Colon (tissue), 2 donors: ENCODE results near the gene RBMY1J.
"Not testable (repeated sequence)": the region's sequence is repeated elsewhere in the genome, so short reads cannot be mapped to it uniquely, and the experiment has no call there.

Experiments
- FAIRE-seq: peaks from 2 replicates; lab custom pipeline; 2012; peaks lifted over from hg19 to GRCh38; lab: Jason Lieb, UNC
- donor health status: control.
- donor health status: control.

The RBMY1J gene

GRCh38 chrY:22403110-22403509 is at the start of gene RBMY1J:
RBMY1J (plus strand) TSS chrY:22403410; CDS start chrY:22405448, 2,038 bp downstream.
- FAIRE-seq, result not testable (repeated sequence)

GRCh38 chrY:22367416-22367815 is 35.8 kb upstream of the RBMY1J start:
- FAIRE-seq, result no peak

GRCh38 chrY:22370623-22371022 is 32.6 kb upstream of the RBMY1J start:
- FAIRE-seq, result no peak

GRCh38 chrY:22373494-22373893 is 29.7 kb upstream of the RBMY1J start:
- no peak for FAIRE-seq

- not testable (repeated sequence) for FAIRE-seq
Observed at GRCh38 chrY:22444718-22445396, 41.6 kb downstream of the RBMY1J start.

- FAIRE-seq, result not testable (repeated sequence)
Observed at GRCh38 chrY:22455522-22455921, 52.3 kb downstream of the RBMY1J start.

- not testable (repeated sequence) for FAIRE-seq
Observed at GRCh38 chrY:22461962-22462361, 58.8 kb downstream of the RBMY1J start.
